K562 (cell line): ENCODE measurements around the gene UBE2L3. TPM values are rescaled to one million over a fixed set of nuclear protein-coding genes. Genes with fewer than 3 reads are reported as not detected.

ENCODE experiments used
- FIP1L1 ChIP-seq: fragments of 200-400 bp; formaldehyde crosslinking; IDR thresholded peaks from 2 replicates; pipeline ENCODE4 v1.6.1; 2018; ENCODE audit warnings: mild to moderate bottlenecking, low read depth, low read length; ENCODE audit not compliant: poor library complexity, severe bottlenecking
- HIVEP1 ChIP-seq: fragments of 250-450 bp; sonication (Bioruptor Pico); IDR thresholded peaks from 2 replicates; pipeline ENCODE4 v1.4.0; 2020; ENCODE audit warnings: mild to moderate bottlenecking
- TAF15 ChIP-seq: fragments of 200-400 bp; formaldehyde crosslinking; IDR thresholded peaks from 2 replicates; pipeline ENCODE4 v1.6.1; 2017; ENCODE audit warnings: mild to moderate bottlenecking, low read depth, low read length, moderate library complexity
- ZNF212 ChIP-seq: fragments of 450-650 bp; formaldehyde crosslinking; IDR thresholded peaks from 2 replicates; pipeline ENCODE4 v1.4.0; 2020; ENCODE audit warnings: mild to moderate bottlenecking
- ZNF668 ChIP-seq: fragments of 250-450 bp; sonication (Bioruptor Pico); IDR thresholded peaks from 2 replicates; pipeline ENCODE4 v1.8.0; 2022; ENCODE audit warnings: mild to moderate bottlenecking, inconsistent platforms
- ZZZ3 ChIP-seq: fragments of 450-650 bp; IDR thresholded peaks from 2 replicates; pipeline ENCODE4 v1.6.1; 2016; ENCODE audit warnings: antibody characterized with exemption, mild to moderate bottlenecking, moderate library complexity
- polyA plus RNA-seq, 8 experiments: library from polyadenylated mRNA; depleted of rRNA in 4 of 8; stranded (reverse) in 5 of 8; unstranded in 3 of 8; fragments of >200 nt; fragmentation: Nextera tagmentation in 2 of 8; fragmentation: Illumina TruSeq in 1 of 8; extraction: Ambion mirVana in 2 of 8; extraction: Trizol in 1 of 8; gene quantifications; 2 replicates each; pipeline versions ENCODE4 v1.2.1 to v1.2.3, GENCODE V29; 2011 to 2014; ENCODE audit warnings: inconsistent platforms in 1 of 8, missing spikeins in 1 of 8
- total RNA-seq, 7 experiments: library from RNA; depleted of rRNA in 6 of 7; stranded (reverse); fragments of >200 nt in 6 of 7; fragmentation: Illumina TruSeq in 2 of 7; extraction: Trizol in 2 of 7; gene quantifications; 2 replicates each; pipeline versions ENCODE4 v1.2.1 to v1.2.3, GENCODE V29; 2011 to 2021; ENCODE audit warnings: low replicate concordance in 1 of 7
- TF ChIP-seq, protein P1 (sequence below): fragments of 450-650 bp; formaldehyde crosslinking; IDR thresholded peaks from 2 replicates; pipeline ENCODE4 v1.4.0; 2022; ENCODE audit warnings: missing genetic modification characterization
- TF ChIP-seq, protein P2 (sequence below), 2 experiments: fragments of 250-450 bp in 1 of 2; fragments of 450-650 bp in 1 of 2; sonication (Bioruptor Pico) in 1 of 2; IDR thresholded peaks; 2 replicates each; pipeline versions ENCODE4 v1.6.1 to v1.8.0; 2016 to 2021; ENCODE audit warnings: mild to moderate bottlenecking in 2 of 2, moderate library complexity in 2 of 2, missing compliant biosample characterization in 1 of 2, missing genetic modification characterization in 1 of 2
- TF ChIP-seq, protein P3 (sequence below): fragments of 250-450 bp; sonication (Bioruptor Pico); IDR thresholded peaks from 2 replicates; pipeline ENCODE4 v1.9.0; 2021; ENCODE audit warnings: mild to moderate bottlenecking, inconsistent platforms
- TF ChIP-seq, protein P4 (sequence below): fragments of 250-450 bp; sonication (Bioruptor Pico); IDR thresholded peaks from 2 replicates; pipeline ENCODE4 v1.5.0; 2021
- TF ChIP-seq, protein P5 (sequence below): fragments of 250-450 bp; sonication (Bioruptor Pico); IDR thresholded peaks from 2 replicates; pipeline ENCODE4 v1.4.0; 2020; ENCODE audit warnings: borderline replicate concordance
- TF ChIP-seq, protein P6 (sequence below): sonication (generic); formaldehyde crosslinking; IDR thresholded peaks from 2 replicates; pipeline ENCODE4 v1.8.1; 2023; ENCODE audit warnings: mild to moderate bottlenecking, missing genetic modification reagents

Gene UBE2L3
- total and polyA plus RNA-seq, 9 of the 15 experiments (the other 6 are each of a cell fraction or from before 2014, with no cell fraction given) = 215 to 625 (median 285) TPM

DNA sequence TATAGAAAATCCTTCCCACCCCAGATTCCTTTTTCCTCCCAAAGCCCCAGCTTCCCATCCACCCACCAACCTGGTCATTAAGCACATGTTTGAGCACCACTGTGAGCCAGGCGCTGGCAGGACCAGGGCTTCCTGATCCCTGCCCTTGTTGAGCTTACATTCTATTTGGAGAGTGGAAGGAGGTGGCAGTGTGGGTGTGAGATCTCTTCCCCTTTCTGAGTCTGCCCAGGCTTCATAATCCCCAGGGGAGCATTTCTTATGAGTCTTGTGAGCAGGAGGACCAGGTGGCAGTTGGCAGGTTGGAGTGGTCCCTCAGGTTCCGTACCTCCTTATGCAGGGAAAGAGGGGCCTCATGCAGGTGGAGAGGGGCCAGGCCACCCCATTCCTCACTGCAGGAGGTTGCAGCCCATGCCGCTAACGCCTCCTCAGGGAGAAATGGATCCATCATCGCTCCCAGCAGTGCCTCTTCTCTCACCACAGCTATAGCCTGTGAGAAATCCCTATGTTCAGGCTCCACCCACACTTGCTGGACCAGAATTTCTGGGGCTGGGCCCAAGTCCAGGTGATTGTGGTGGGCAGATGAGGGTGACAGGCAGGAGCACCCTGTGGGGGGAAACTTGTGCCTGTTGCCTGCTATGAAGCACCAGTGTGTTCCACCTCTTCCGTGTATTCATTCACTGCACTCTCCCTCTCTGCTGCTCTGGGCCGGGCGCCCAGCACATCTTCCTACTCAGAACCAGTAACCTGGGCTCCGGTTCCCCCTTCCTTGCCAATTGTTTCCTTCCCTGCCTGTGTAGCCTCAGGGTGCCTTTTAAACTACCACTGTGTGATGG is 23.5 kb downstream of the UBE2L3 start (continued):
- TF ChIP-seq, protein P1, sequence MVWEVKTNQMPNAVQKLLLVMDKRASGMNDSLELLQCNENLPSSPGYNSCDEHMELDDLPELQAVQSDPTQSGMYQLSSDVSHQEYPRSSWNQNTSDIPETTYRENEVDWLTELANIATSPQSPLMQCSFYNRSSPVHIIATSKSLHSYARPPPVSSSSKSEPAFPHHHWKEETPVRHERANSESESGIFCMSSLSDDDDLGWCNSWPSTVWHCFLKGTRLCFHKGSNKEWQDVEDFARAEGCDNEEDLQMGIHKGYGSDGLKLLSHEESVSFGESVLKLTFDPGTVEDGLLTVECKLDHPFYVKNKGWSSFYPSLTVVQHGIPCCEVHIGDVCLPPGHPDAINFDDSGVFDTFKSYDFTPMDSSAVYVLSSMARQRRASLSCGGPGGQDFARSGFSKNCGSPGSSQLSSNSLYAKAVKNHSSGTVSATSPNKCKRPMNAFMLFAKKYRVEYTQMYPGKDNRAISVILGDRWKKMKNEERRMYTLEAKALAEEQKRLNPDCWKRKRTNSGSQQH (CRISPR knock-in tag) = peak; percentile 67; the same call in 1 of the 2 replicates
- TF ChIP-seq ZNF212 (CRISPR knock-in tag) = no peak
- TF ChIP-seq HIVEP1 (CRISPR knock-in tag) = 0 out of 2 replicates have a peak, but pooled peaks have one; percentile 31
- TF ChIP-seq ZZZ3 = no peak
- TF ChIP-seq, protein P2, sequence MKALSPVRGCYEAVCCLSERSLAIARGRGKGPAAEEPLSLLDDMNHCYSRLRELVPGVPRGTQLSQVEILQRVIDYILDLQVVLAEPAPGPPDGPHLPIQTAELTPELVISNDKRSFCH (CRISPR knock-in tag; IDR thresholded peaks at IDR 0.05) = no peak
- TF ChIP-seq, protein P2 (tag; IDR thresholded peaks at IDR 0.05) = no peak
- TF ChIP-seq, protein P3, sequence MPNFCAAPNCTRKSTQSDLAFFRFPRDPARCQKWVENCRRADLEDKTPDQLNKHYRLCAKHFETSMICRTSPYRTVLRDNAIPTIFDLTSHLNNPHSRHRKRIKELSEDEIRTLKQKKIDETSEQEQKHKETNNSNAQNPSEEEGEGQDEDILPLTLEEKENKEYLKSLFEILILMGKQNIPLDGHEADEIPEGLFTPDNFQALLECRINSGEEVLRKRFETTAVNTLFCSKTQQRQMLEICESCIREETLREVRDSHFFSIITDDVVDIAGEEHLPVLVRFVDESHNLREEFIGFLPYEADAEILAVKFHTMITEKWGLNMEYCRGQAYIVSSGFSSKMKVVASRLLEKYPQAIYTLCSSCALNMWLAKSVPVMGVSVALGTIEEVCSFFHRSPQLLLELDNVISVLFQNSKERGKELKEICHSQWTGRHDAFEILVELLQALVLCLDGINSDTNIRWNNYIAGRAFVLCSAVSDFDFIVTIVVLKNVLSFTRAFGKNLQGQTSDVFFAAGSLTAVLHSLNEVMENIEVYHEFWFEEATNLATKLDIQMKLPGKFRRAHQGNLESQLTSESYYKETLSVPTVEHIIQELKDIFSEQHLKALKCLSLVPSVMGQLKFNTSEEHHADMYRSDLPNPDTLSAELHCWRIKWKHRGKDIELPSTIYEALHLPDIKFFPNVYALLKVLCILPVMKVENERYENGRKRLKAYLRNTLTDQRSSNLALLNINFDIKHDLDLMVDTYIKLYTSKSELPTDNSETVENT (CRISPR knock-in tag) = peak; percentile 9; the same call in 1 of the 2 replicates
- no peak for TF ChIP-seq ZNF668
- TF ChIP-seq TAF15 = peak; percentile 39; the same call in 1 of the 2 replicates
- no peak for TF ChIP-seq FIP1L1
- TF ChIP-seq, protein P4, sequence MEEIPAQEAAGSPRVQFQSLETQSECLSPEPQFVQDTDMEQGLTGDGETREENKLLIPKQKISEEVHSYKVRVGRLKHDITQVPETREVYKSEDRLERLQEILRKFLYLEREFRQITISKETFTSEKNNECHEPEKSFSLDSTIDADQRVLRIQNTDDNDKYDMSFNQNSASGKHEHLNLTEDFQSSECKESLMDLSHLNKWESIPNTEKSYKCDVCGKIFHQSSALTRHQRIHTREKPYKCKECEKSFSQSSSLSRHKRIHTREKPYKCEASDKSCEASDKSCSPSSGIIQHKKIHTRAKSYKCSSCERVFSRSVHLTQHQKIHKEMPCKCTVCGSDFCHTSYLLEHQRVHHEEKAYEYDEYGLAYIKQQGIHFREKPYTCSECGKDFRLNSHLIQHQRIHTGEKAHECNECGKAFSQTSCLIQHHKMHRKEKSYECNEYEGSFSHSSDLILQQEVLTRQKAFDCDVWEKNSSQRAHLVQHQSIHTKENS (CRISPR knock-in tag) = no peak
- TF ChIP-seq, protein P5, sequence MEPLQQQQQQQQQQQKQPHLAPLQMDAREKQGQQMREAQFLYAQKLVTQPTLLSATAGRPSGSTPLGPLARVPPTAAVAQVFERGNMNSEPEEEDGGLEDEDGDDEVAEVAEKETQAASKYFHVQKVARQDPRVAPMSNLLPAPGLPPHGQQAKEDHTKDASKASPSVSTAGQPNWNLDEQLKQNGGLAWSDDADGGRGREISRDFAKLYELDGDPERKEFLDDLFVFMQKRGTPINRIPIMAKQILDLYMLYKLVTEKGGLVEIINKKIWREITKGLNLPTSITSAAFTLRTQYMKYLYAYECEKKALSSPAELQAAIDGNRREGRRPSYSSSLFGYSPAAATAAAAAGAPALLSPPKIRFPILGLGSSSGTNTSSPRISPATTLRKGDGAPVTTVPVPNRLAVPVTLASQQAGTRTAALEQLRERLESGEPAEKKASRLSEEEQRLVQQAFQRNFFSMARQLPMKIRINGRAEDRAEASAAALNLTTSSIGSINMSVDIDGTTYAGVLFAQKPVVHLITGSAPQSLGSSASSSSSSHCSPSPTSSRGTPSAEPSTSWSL = 0 out of 2 replicates have a peak, but pooled peaks have one; percentile 16
- TF ChIP-seq, protein P6, sequence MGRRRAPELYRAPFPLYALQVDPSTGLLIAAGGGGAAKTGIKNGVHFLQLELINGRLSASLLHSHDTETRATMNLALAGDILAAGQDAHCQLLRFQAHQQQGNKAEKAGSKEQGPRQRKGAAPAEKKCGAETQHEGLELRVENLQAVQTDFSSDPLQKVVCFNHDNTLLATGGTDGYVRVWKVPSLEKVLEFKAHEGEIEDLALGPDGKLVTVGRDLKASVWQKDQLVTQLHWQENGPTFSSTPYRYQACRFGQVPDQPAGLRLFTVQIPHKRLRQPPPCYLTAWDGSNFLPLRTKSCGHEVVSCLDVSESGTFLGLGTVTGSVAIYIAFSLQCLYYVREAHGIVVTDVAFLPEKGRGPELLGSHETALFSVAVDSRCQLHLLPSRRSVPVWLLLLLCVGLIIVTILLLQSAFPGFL (CRISPR knock-in tag) = no peak
